HepG2 (cell line): ENCODE data around the gene CDK17.

Experiments
- CREBL2 ChIP-seq: sonication (generic); formaldehyde crosslinking; IDR thresholded peaks from 2 replicates; pipeline ENCODE4 v1.8.1; 2023; ENCODE audit warnings: missing genetic modification reagents, mild to moderate bottlenecking, borderline replicate concordance
- CTCF ChIP-seq: sonication (generic); formaldehyde crosslinking; IDR thresholded peaks from 2 replicates; pipeline ENCODE4 v1.5.0; 2020; ENCODE audit warnings: mild to moderate bottlenecking, missing genetic modification reagents, moderate library complexity
- ETV6 ChIP-seq: sonication (generic); formaldehyde crosslinking; conservative IDR thresholded peaks from 2 replicates; pipeline ENCODE4 v1.4.0; 2020; ENCODE audit warnings: missing genetic modification reagents
- HDAC2 ChIP-seq: sonication (generic); formaldehyde crosslinking; IDR thresholded peaks from 2 replicates; pipeline ENCODE4 v1.4.0; 2020; ENCODE audit warnings: missing genetic modification reagents
- MED1 ChIP-seq: sonication (generic); formaldehyde crosslinking; IDR thresholded peaks from 2 replicates; pipeline ENCODE4 v1.4.0; 2020; ENCODE audit warnings: missing genetic modification reagents
- MTA3 ChIP-seq: sonication (generic); formaldehyde crosslinking; IDR thresholded peaks from 2 replicates; pipeline ENCODE4 v1.4.0; 2020; ENCODE audit warnings: missing genetic modification reagents
- PAXIP1 ChIP-seq: sonication (generic); formaldehyde crosslinking; conservative IDR thresholded peaks from 2 replicates; pipeline ENCODE4 v1.4.0; 2020; ENCODE audit warnings: mild to moderate bottlenecking, missing genetic modification reagents, moderate library complexity
- PCBP2 ChIP-seq: fragments of 200-400 bp; formaldehyde crosslinking; optimal IDR thresholded peaks from 2 replicates; pipeline ENCODE3; 2018; ENCODE audit warnings: low read length, low read depth; ENCODE audit not compliant: poor library complexity, severe bottlenecking
- ZBTB2 ChIP-seq: sonication (generic); formaldehyde crosslinking; IDR thresholded peaks from 2 replicates; pipeline ENCODE4 v1.8.0; 2022; ENCODE audit warnings: low read depth, missing genetic modification reagents
- ZBTB26 ChIP-seq: IDR thresholded peaks from 2 replicates; pipeline ENCODE4 v1.6.1; 2016; ENCODE audit warnings: missing compliant biosample characterization, missing genetic modification reagents, borderline replicate concordance
- ZNF274 ChIP-seq: sonication (generic); formaldehyde crosslinking; IDR thresholded peaks from 2 replicates; pipeline ENCODE4 v1.5.1; 2020; ENCODE audit warnings: mild to moderate bottlenecking, missing genetic modification reagents
- ZNF431 ChIP-seq: sonication (generic); formaldehyde crosslinking; IDR thresholded peaks from 2 replicates; pipeline ENCODE4 v1.9.0; 2022; ENCODE audit warnings: missing genetic modification reagents, low read depth, mild to moderate bottlenecking, borderline replicate concordance
- ZNF564 ChIP-seq: sonication (generic); formaldehyde crosslinking; IDR thresholded peaks from 2 replicates; pipeline ENCODE4 v1.8.1; 2023; ENCODE audit warnings: mild to moderate bottlenecking, missing genetic modification reagents
- ZNF75D ChIP-seq: sonication (generic); formaldehyde crosslinking; IDR thresholded peaks from 2 replicates; pipeline ENCODE4 v1.8.1; 2023; ENCODE audit warnings: missing genetic modification reagents, mild to moderate bottlenecking, borderline replicate concordance

- TF ChIP-seq CTCF (no peak), MTA3 (no peak), ETV6 (CRISPR knock-in tag) (no peak), ZNF564 (CRISPR knock-in tag) (no peak), HDAC2 (CRISPR knock-in tag) (no peak), MED1 (no peak), ZNF274 (CRISPR knock-in tag) (no peak), PAXIP1 (CRISPR knock-in tag) (no peak), ZNF75D (CRISPR knock-in tag) (no peak), ZBTB26 (CRISPR knock-in tag) (no peak), CREBL2 (no peak), ZNF431 (no peak), ZBTB2 (CRISPR knock-in tag) (no peak), PCBP2 (no peak)
Observed at GRCh38 chr12:96412431-96412830, 12.2 kb upstream of the CDK17 start.
